Cardiac muscle cell (in vitro differentiated cells and primary cell): ENCODE measurements around the gene METRN. TPM values are rescaled to one million over a fixed set of nuclear protein-coding genes. Genes with fewer than 3 reads are reported as not detected.

Experiments
- DNase-seq, 2 donors: peaks; one replicate each; pipeline versions ENCODE4 v3.0.0 to v3.0.0-alpha.2; 2010 to 2017; ENCODE audit warnings: low read depth in 1 of 2, low spot score in 1 of 2
- H3K27ac ChIP-seq: fragments of 200-600 bp; sonication (generic); 2 replicates; pipeline ENCODE4 v1.5.1; 2016
- H3K27me3 ChIP-seq: fragments of 200-600 bp; sonication (generic); 2 replicates; pipeline ENCODE4 v1.6.0; 2016; ENCODE audit warnings: control low read depth
- H3K36me3 ChIP-seq: fragments of 200-600 bp; sonication (generic); 2 replicates; pipeline ENCODE4 v1.5.1; 2016; ENCODE audit warnings: control low read depth
- H3K4me1 ChIP-seq: fragments of 200-600 bp; sonication (generic); 2 replicates; pipeline ENCODE4 v1.8.1; 2017; ENCODE audit warnings: low read depth, mild to moderate bottlenecking, mixed run types
- H3K4me3 ChIP-seq: fragments of 200-600 bp; sonication (generic); 2 replicates; pipeline ENCODE4 v1.5.1; 2016; ENCODE audit warnings: mild to moderate bottlenecking
- H3K9me3 ChIP-seq: fragments of 200-600 bp; sonication (generic); 2 replicates; pipeline ENCODE4 v1.5.1; 2017; ENCODE audit warnings: low read depth, mild to moderate bottlenecking, control low read depth
- CTCF ChIP-seq: IDR thresholded peaks from 2 replicates; pipeline ENCODE4 v1.5.1; 2012; ENCODE audit warnings: low read depth, mild to moderate bottlenecking, low read length
- polyA plus RNA-seq: library from polyadenylated mRNA; unstranded; fragments of >200 nt; fragmentation: Nextera tagmentation; extraction: Ambion mirVana; gene quantifications from 2 replicates; pipeline ENCODE4 v1.2.1, GENCODE V29; 2016
- total RNA-seq: library from RNA; depleted of rRNA; stranded (reverse); fragments of >200 nt; gene quantifications from 2 replicates; pipeline ENCODE4 v1.2.3, GENCODE V29; 2016

The METRN gene
- total and polyA plus RNA-seq, 2 experiments from 2014 or later = 93.9 to 299 TPM

- Histone ChIP-seq H3K4me3 (no peak overlapping the region), H3K9me3 (no peaks in the 10 kb centered on the region), H3K27me3 (peaks cover 75% of the 10 kb centered on the region), H3K27ac (no peak overlapping the region), H3K4me1 (peaks cover 8% of the 10 kb centered on the region), H3K36me3 (no peaks in the 10 kb centered on the region)
- TF ChIP-seq CTCF = no peak
- no peak for DNase-seq
Observed at GRCh38 chr16:693364-693763, 21.6 kb upstream of the METRN start.

GRCh38 chr16:693766-694165 lies 21.2 kb upstream of the METRN start:
- no peak for TF ChIP-seq CTCF
- Histone ChIP-seq H3K27me3 (peaks cover 79% of the 10 kb centered on the region), H3K9me3 (no peaks in the 10 kb centered on the region), H3K36me3 (no peaks in the 10 kb centered on the region), H3K27ac (no peak overlapping the region), H3K4me1 (peaks cover 8% of the 10 kb centered on the region), H3K4me3 (no peak overlapping the region)
- DNase-seq = no peak

GRCh38 chr16:694187-694862 lies 20.6 kb upstream of the METRN start:
- Histone ChIP-seq H3K27me3 (peaks cover 84% of the 10 kb centered on the region), H3K4me3 (no peak overlapping the region), H3K27ac (no peak overlapping the region), H3K36me3 (no peaks in the 10 kb centered on the region), H3K4me1 (peaks cover 7% of the 10 kb centered on the region), H3K9me3 (no peaks in the 10 kb centered on the region)
- no peak for TF ChIP-seq CTCF
- peak in 1 of 2 donors; percentile 29 for DNase-seq

- no peak for DNase-seq
- Histone ChIP-seq H3K27me3 (peaks cover 90% of the 10 kb centered on the region), H3K9me3 (no peaks in the 10 kb centered on the region), H3K4me1 (peaks cover 3% of the 10 kb centered on the region), H3K36me3 (no peaks in the 10 kb centered on the region), H3K4me3 (no peak overlapping the region), H3K27ac (no peak overlapping the region)
- TF ChIP-seq CTCF = no peak
Observed at GRCh38 chr16:694863-695354, 20.0 kb upstream of the METRN start.

- peaks cover 96% of the 10 kb centered on the region for H3K27me3 ChIP-seq
- peak overlapping the region; percentile 12 for H3K4me3 ChIP-seq
- H3K36me3 ChIP-seq = no peaks in the 10 kb centered on the region
- no peak overlapping the region for H3K27ac ChIP-seq
- H3K4me1 ChIP-seq = peaks cover 3% of the 10 kb centered on the region
- TF ChIP-seq CTCF = no peak
- peak in 1 of 2 donors; percentile 28 for DNase-seq
- H3K9me3 ChIP-seq = no peaks in the 10 kb centered on the region
Observed at GRCh38 chr16:695355-696089, 19.4 kb upstream of the METRN start.
